GM23338 (cell line): ENCODE measurements around the gene RAB3GAP2. TPM values are rescaled to one million over a fixed set of nuclear protein-coding genes. Genes with fewer than 3 reads are reported as not detected.

Experiments used
- ATAC-seq: fragments of 200-7000 bp; cut with Tn5 transposase; 3 replicates; pipeline ENCODE4 v1.9.1; 2020
- DNase-seq: peaks from one replicate; pipeline ENCODE4 v3.0.0-alpha.2; 2015; ENCODE audit warnings: low spot score
- H2AFZ ChIP-seq: fragments of 200-600 bp; sonication (generic); 2 replicates; pipeline ENCODE4 v1.8.0; 2016; ENCODE audit warnings: antibody characterized with exemption, mild to moderate bottlenecking, moderate library complexity
- H3F3A ChIP-seq: fragments of 200-600 bp; sonication (generic); replicated peaks from 2 replicates; pipeline ENCODE4 v1.8.0; 2017; ENCODE audit warnings: antibody characterized with exemption, mixed run types, low read depth
- H3K27ac ChIP-seq: fragments of 200-600 bp; sonication (generic); 2 replicates; pipeline ENCODE4 v1.6.1; 2016; ENCODE audit warnings: low read depth
- H3K27me3 ChIP-seq: fragments of 200-600 bp; sonication (generic); 2 replicates; pipeline ENCODE4 v1.8.0; 2016; ENCODE audit warnings: mild to moderate bottlenecking, mixed run types, moderate library complexity; ENCODE audit not compliant: insufficient read depth
- H3K36me3 ChIP-seq: fragments of 200-600 bp; sonication (generic); 2 replicates; pipeline ENCODE4 v1.8.0; 2016; ENCODE audit warnings: mild to moderate bottlenecking; ENCODE audit not compliant: insufficient read depth
- H3K4me1 ChIP-seq: fragments of 200-600 bp; sonication (generic); 2 replicates; pipeline ENCODE4 v1.8.0; 2016; ENCODE audit warnings: mild to moderate bottlenecking, moderate library complexity; ENCODE audit not compliant: insufficient read depth
- H3K4me2 ChIP-seq: fragments of 200-600 bp; sonication (generic); 2 replicates; pipeline ENCODE4 v1.7.1; 2017; ENCODE audit warnings: mixed run types
- H3K4me3 ChIP-seq: fragments of 200-600 bp; sonication (generic); 2 replicates; pipeline ENCODE4 v1.6.1; 2016; ENCODE audit warnings: mixed run types
- H3K79me2 ChIP-seq: fragments of 200-600 bp; sonication (generic); replicated peaks from 2 replicates; pipeline ENCODE4 v1.8.0; 2017; ENCODE audit warnings: mild to moderate bottlenecking; ENCODE audit not compliant: insufficient read depth
- H3K9me2 ChIP-seq: fragments of 200-600 bp; sonication (generic); 2 replicates; pipeline ENCODE4 v1.8.0; 2017; ENCODE audit not compliant: insufficient read depth
- H4K20me1 ChIP-seq: fragments of 200-600 bp; sonication (generic); replicated peaks from 2 replicates; pipeline ENCODE4 v1.8.0; 2017; ENCODE audit warnings: mild to moderate bottlenecking; ENCODE audit not compliant: insufficient read depth
- H3K27ac Mint-ChIP-seq: 2 replicates; pipeline ENCODE4 v1.8.0; 2020; ENCODE audit warnings: inconsistent platforms, mild to moderate bottlenecking, moderate library complexity, mixed read lengths
- H3K27me3 Mint-ChIP-seq: 3 replicates; pipeline ENCODE4 v1.8.0; 2022; ENCODE audit warnings: low read depth, mild to moderate bottlenecking, moderate library complexity, mixed read lengths, inconsistent platforms; ENCODE audit not compliant: insufficient read depth, poor library complexity
- H3K36me3 Mint-ChIP-seq: 3 replicates; pipeline ENCODE4 v1.8.0; 2021; ENCODE audit warnings: low read depth, mild to moderate bottlenecking, inconsistent platforms, moderate library complexity, mixed read lengths
- H3K4me1 Mint-ChIP-seq: 3 replicates; pipeline ENCODE4 v1.8.0; 2020; ENCODE audit warnings: mild to moderate bottlenecking, inconsistent platforms, mixed read lengths
- H3K4me3 Mint-ChIP-seq: 3 replicates; pipeline ENCODE4 v1.8.0; 2021; ENCODE audit warnings: moderate library complexity, mild to moderate bottlenecking, inconsistent platforms, mixed read lengths
- H3K9me3 Mint-ChIP-seq: 3 replicates; pipeline ENCODE4 v1.8.0; 2020; ENCODE audit warnings: moderate library complexity, mild to moderate bottlenecking, inconsistent platforms, mixed read lengths
- CREB1 ChIP-seq: fragments of 250-450 bp; sonication (Bioruptor Pico); IDR thresholded peaks from 2 replicates; pipeline ENCODE4 v1.5.0; 2020; ENCODE audit warnings: low read depth, mild to moderate bottlenecking, moderate library complexity
- EZH2 ChIP-seq: fragments of 200-600 bp; sonication (generic); IDR thresholded peaks from one replicate; pipeline ENCODE4 v1.8.0; 2017; ENCODE audit warnings: antibody characterized with exemption, mild to moderate bottlenecking, low read depth; ENCODE audit not compliant: unreplicated experiment
- EZH2phosphoT487 ChIP-seq: fragments of 200-600 bp; sonication (generic); IDR thresholded peaks from one replicate; pipeline ENCODE4 v1.8.1; 2018; ENCODE audit warnings: antibody characterized with exemption; ENCODE audit not compliant: unreplicated experiment
- JUNB ChIP-seq: IDR thresholded peaks from one replicate; pipeline ENCODE4 v1.6.1; 2016; ENCODE audit warnings: antibody characterized with exemption; ENCODE audit not compliant: unreplicated experiment
- NANOG ChIP-seq: IDR thresholded peaks from 2 replicates; pipeline ENCODE4 v1.6.1; 2016; ENCODE audit warnings: antibody characterized with exemption, borderline replicate concordance
- ZNF114 ChIP-seq: fragments of 250-450 bp; sonication (Bioruptor Pico); IDR thresholded peaks from 2 replicates; pipeline ENCODE4 v1.5.0; 2020; ENCODE audit warnings: mild to moderate bottlenecking, moderate library complexity
- ZNF331 ChIP-seq: fragments of 250-450 bp; sonication (Bioruptor Pico); IDR thresholded peaks from 2 replicates; pipeline ENCODE4 v1.5.0; 2020; ENCODE audit warnings: low read depth, mild to moderate bottlenecking, moderate library complexity
- polyA plus RNA-seq: library from polyadenylated mRNA; unstranded; fragments of >200 nt; fragmentation: Nextera tagmentation; extraction: Ambion mirVana; gene quantifications from 2 replicates; pipeline ENCODE4 v1.2.1, GENCODE V29; 2016
- total RNA-seq: library from RNA; depleted of rRNA; stranded (reverse); fragments of >200 nt; shearing (Covaris generic); gene quantifications from 2 replicates; pipeline ENCODE4 v1.2.3, GENCODE V29; 2014
- TF ChIP-seq, protein P1 (sequence below): IDR thresholded peaks from one replicate; pipeline ENCODE4 v1.6.1; 2018; ENCODE audit warnings: antibody characterized with exemption; ENCODE audit not compliant: unreplicated experiment
- TF ChIP-seq, protein P2 (sequence below), 2 experiments: fragments of 200-600 bp in 1 of 2; sonication (generic) in 1 of 2; conservative IDR thresholded peaks; 2 replicates each; pipeline versions ENCODE4 v1.5.1 to v1.6.1; 2016 to 2017; ENCODE audit warnings: antibody characterized with exemption in 2 of 2, low read depth in 2 of 2, mild to moderate bottlenecking in 2 of 2, moderate library complexity in 1 of 2
- TF ChIP-seq, protein P3 (sequence below): IDR thresholded peaks from 2 replicates; pipeline ENCODE4 v1.6.1; 2016; ENCODE audit warnings: antibody characterized with exemption

Gene RAB3GAP2
- total and polyA plus RNA-seq, 2 experiments from 2014 or later: 19.4 to 44.6 TPM

DNA sequence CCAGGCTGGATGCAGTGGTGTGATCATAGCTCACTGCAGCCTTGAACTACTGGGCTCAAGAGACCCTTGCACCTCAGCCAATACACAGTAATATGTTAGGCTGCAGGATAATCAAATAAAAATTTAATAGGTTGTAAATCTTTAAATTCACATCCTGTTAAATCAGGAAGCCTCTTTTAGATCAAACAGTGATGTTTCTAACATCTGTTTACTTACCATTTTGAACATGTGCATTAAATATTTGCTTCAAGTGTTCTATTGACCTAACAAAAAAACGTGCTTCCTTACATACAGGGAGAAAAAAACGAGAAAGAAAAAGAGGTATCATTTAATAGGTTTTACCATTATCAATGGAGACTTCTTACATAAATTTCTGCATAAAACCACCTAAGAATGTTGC, 107.7 kb downstream of the RAB3GAP2 start (continued):
- TF ChIP-seq, protein P1, sequence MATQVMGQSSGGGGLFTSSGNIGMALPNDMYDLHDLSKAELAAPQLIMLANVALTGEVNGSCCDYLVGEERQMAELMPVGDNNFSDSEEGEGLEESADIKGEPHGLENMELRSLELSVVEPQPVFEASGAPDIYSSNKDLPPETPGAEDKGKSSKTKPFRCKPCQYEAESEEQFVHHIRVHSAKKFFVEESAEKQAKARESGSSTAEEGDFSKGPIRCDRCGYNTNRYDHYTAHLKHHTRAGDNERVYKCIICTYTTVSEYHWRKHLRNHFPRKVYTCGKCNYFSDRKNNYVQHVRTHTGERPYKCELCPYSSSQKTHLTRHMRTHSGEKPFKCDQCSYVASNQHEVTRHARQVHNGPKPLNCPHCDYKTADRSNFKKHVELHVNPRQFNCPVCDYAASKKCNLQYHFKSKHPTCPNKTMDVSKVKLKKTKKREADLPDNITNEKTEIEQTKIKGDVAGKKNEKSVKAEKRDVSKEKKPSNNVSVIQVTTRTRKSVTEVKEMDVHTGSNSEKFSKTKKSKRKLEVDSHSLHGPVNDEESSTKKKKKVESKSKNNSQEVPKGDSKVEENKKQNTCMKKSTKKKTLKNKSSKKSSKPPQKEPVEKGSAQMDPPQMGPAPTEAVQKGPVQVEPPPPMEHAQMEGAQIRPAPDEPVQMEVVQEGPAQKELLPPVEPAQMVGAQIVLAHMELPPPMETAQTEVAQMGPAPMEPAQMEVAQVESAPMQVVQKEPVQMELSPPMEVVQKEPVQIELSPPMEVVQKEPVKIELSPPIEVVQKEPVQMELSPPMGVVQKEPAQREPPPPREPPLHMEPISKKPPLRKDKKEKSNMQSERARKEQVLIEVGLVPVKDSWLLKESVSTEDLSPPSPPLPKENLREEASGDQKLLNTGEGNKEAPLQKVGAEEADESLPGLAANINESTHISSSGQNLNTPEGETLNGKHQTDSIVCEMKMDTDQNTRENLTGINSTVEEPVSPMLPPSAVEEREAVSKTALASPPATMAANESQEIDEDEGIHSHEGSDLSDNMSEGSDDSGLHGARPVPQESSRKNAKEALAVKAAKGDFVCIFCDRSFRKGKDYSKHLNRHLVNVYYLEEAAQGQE: no peak

DNA sequence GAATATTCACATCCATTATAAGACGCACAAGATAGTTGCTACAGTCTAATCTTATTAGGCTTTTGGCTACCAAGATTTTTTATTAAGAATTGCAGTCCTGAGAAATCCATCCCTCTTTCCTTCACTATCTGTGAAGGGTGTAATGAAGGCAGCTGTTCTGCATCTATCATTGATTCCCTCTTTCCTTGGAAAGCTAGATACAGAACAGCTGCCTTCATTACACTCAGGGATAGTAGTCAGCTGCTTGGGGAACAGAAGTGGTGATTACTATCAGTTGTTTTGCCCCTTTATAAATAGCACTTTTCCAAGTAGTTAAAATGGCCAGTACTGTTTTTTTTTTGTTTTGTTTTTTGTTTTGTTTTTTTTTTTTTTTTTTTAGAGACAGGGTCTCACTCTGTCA, 108.1 kb downstream of the RAB3GAP2 start:
- no peak for TF ChIP-seq ZNF114 (CRISPR knock-in tag)
- TF ChIP-seq, protein P2, sequence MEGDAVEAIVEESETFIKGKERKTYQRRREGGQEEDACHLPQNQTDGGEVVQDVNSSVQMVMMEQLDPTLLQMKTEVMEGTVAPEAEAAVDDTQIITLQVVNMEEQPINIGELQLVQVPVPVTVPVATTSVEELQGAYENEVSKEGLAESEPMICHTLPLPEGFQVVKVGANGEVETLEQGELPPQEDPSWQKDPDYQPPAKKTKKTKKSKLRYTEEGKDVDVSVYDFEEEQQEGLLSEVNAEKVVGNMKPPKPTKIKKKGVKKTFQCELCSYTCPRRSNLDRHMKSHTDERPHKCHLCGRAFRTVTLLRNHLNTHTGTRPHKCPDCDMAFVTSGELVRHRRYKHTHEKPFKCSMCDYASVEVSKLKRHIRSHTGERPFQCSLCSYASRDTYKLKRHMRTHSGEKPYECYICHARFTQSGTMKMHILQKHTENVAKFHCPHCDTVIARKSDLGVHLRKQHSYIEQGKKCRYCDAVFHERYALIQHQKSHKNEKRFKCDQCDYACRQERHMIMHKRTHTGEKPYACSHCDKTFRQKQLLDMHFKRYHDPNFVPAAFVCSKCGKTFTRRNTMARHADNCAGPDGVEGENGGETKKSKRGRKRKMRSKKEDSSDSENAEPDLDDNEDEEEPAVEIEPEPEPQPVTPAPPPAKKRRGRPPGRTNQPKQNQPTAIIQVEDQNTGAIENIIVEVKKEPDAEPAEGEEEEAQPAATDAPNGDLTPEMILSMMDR (conservative IDR thresholded peaks at IDR 0.05; ENCODE audit: low read depth in 2 of 2): no peak
- no peaks in the 10 kb centered on the region for H3K4me1 Mint-ChIP-seq

DNA sequence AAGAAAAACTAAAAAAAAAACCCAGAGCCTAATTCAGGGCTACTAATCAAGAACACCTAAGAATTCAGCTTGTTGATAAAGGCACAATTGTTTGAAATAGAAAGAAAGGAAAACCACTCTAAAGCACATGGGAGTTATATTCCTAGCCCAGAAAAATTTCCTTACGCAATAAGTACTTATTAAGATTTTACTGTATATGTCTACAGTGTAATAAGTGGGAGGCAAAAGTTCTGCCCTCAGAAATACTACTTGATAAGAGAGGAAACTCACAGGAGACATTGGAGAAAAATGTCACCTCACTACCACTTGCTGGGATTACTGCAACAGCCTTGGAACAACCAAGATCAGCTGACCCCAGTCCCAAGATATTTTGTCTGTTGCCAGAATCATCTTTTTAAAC, 112.2 kb downstream of the RAB3GAP2 start:
- peaks cover 41% of the 10 kb centered on the region for H3K36me3 Mint-ChIP-seq
- H3K27me3 Mint-ChIP-seq: no peaks in the 10 kb centered on the region
- no peak overlapping the region for H3K4me3 Mint-ChIP-seq
- Histone ChIP-seq H3K4me2 (no peak overlapping the region), H3F3A (no peaks in the 10 kb centered on the region), H3K27me3 (no peaks in the 10 kb centered on the region), H3K4me3 (no peak overlapping the region), H3K79me2 (no peaks in the 10 kb centered on the region), H3K36me3 (peaks cover 39% of the 10 kb centered on the region; the same call in 1 of the 2 replicates), H3K9me2 (no peaks in the 10 kb centered on the region), H4K20me1 (no peaks in the 10 kb centered on the region), H2AFZ (no peak overlapping the region), H3K27ac (no peak overlapping the region), H3K4me1 (no peaks in the 10 kb centered on the region)
- H3K9me3 Mint-ChIP-seq: no peaks in the 10 kb centered on the region
- ATAC-seq (no peak), DNase-seq (no peak)
- H3K4me1 Mint-ChIP-seq: no peaks in the 10 kb centered on the region
- H3K27ac Mint-ChIP-seq: no peak overlapping the region
- TF ChIP-seq, protein P2 (conservative IDR thresholded peaks at IDR 0.05; ENCODE audit: low read depth in 2 of 2): no peak
- TF ChIP-seq NANOG (no peak), EZH2phosphoT487 (no peak), ZNF331 (CRISPR knock-in tag) (no peak), JUNB (no peak), EZH2 (no peak), CREB1 (CRISPR knock-in tag) (no peak), ZNF114 (CRISPR knock-in tag) (no peak)
- TF ChIP-seq, protein P3, sequence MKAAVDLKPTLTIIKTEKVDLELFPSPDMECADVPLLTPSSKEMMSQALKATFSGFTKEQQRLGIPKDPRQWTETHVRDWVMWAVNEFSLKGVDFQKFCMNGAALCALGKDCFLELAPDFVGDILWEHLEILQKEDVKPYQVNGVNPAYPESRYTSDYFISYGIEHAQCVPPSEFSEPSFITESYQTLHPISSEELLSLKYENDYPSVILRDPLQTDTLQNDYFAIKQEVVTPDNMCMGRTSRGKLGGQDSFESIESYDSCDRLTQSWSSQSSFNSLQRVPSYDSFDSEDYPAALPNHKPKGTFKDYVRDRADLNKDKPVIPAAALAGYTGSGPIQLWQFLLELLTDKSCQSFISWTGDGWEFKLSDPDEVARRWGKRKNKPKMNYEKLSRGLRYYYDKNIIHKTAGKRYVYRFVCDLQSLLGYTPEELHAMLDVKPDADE: no peak
- TF ChIP-seq, protein P1: no peak

More for the DNA sequence above, 108.1 kb downstream of the RAB3GAP2 start:
- peaks cover 32% of the 10 kb centered on the region; the same call in 2 of the 3 replicates for H3K36me3 Mint-ChIP-seq
- Histone ChIP-seq H3K27me3 (no peaks in the 10 kb centered on the region), H3K4me1 (no peaks in the 10 kb centered on the region), H2AFZ (no peak overlapping the region), H3K9me2 (no peaks in the 10 kb centered on the region), H3K4me2 (no peak overlapping the region), H3K79me2 (no peaks in the 10 kb centered on the region), H3F3A (no peaks in the 10 kb centered on the region), H3K4me3 (no peak overlapping the region), H3K27ac (no peak overlapping the region), H3K36me3 (peaks cover 21% of the 10 kb centered on the region), H4K20me1 (0 out of 2 replicates have a peak, but pooled peaks cover 3% of the 10 kb centered on the region)
- ATAC-seq: no peak
- DNase-seq: no peak
- H3K27ac Mint-ChIP-seq: no peak overlapping the region
- no peaks in the 10 kb centered on the region for H3K27me3 Mint-ChIP-seq
- H3K9me3 Mint-ChIP-seq: no peaks in the 10 kb centered on the region
- H3K4me3 Mint-ChIP-seq: no peak overlapping the region
